Fibroblast of villous mesenchyme (primary cell): ENCODE results near the gene TAC1. TPM values are rescaled to one million over a fixed set of nuclear protein-coding genes. Genes with fewer than 3 reads are reported as not detected.

ENCODE experiments used
- DNase-seq: peaks from one replicate; pipeline ENCODE4 v3.0.0-alpha.2; 2010; ENCODE audit warnings: low read depth
- H3K4me3 ChIP-seq: 2 replicates; pipeline ENCODE4 v1.5.1; 2011; ENCODE audit warnings: low read depth, mild to moderate bottlenecking, low read length
- CTCF ChIP-seq: IDR thresholded peaks from 2 replicates; pipeline ENCODE4 v1.5.1; 2012; ENCODE audit warnings: low read depth, mild to moderate bottlenecking, low read length; ENCODE audit not compliant: insufficient read depth
- total RNA-seq: library from RNA; depleted of rRNA; stranded (reverse); fragments of >200 nt; gene quantifications from 2 replicates; pipeline ENCODE4 v1.2.3, GENCODE V29; 2012

The TAC1 gene, protein sequence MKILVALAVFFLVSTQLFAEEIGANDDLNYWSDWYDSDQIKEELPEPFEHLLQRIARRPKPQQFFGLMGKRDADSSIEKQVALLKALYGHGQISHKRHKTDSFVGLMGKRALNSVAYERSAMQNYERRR
- total RNA-seq = not detected in 2 replicates

- DNase-seq = no peak
- no peak within 1 kb of the TSS for H3K4me3 ChIP-seq
- TF ChIP-seq CTCF = no peak
These were observed at the start of gene TAC1 for GRCh38 chr7:97731736-97732564. Gene TAC1 (plus strand): TSS chr7:97732086. CDS start chr7:97732613, 527 bp downstream.

- no peak for TF ChIP-seq CTCF
- no peak for DNase-seq
- H3K4me3 ChIP-seq = no peak overlapping the region
These were observed 45.9 kb upstream of the TAC1 start for GRCh38 chr7:97685952-97686351.

DNA sequence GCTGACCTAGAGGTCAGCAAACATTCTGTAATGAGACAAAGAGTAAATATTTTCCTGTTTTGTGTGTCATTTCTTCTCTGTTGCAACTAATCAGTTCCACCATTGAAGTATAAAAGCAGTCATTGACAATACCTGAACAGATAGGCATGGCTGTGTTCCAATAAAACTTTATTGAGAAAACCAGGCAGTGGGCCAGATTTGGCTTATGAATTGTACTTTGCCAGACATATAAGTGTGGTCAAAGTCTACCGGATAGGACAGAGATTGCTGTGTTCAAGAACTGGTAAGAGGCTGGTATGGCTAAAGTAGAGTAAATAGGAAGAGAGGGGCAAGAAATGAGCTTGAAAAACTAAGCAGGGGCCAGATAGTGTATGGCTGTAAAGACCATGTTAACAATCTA is 38.3 kb upstream of the TAC1 start:
- no peak for DNase-seq
- H3K4me3 ChIP-seq = no peak overlapping the region
- no peak for TF ChIP-seq CTCF

GRCh38 chr7:97694355-97694754 is 37.5 kb upstream of the TAC1 start:
- TF ChIP-seq CTCF = no peak
- H3K4me3 ChIP-seq = no peak overlapping the region
- no peak for DNase-seq

GRCh38 chr7:97697396-97697795 is 34.5 kb upstream of the TAC1 start:
- DNase-seq = no peak
- no peak overlapping the region for H3K4me3 ChIP-seq
- TF ChIP-seq CTCF = no peak

DNA sequence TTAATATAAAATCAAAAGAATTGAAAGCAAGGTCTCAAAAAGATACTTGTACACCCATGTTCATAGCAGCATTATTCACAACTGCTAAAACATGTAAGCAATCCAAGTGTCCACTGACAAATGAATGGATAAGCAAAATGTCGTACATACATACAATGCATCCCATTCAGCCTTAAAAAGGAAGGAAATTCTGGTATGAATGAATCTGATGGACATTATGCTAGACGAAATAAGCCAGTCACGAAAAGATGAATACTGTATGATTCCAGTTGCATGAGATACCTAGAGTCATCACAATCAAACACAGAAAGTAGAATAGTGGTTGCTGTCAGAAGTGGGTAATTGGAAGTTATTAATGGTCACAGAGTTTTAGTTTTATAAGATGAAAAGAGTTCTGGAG is 9.5 kb upstream of the TAC1 start:
- no peak for TF ChIP-seq CTCF
- DNase-seq = no peak
- no peak overlapping the region for H3K4me3 ChIP-seq
